Psoas muscle (tissue), 8 donors: ENCODE measurements around the gene CKS1B. TPM values are rescaled to one million over a fixed set of nuclear protein-coding genes. Genes with fewer than 3 reads are reported as not detected.

Source experiments
- ATAC-seq, 4 donors: fragments of 200-7000 bp; cut with Tn5 transposase; one replicate each; pipeline ENCODE4 v1.9.1; 2020; ENCODE audit warnings: moderate library complexity in 3 of 4, mild to moderate bottlenecking in 2 of 4
- DNase-seq, 2 donors: peaks; one replicate each; pipeline ENCODE4 v3.0.0-alpha.2; 2020
- H3K27ac ChIP-seq: fragments of 200-600 bp; one replicate; pipeline ENCODE4 v1.8.0; 2022
- H3K27me3 ChIP-seq, 3 donors: fragments of 200-600 bp in 1 of 3; one replicate each; pipeline versions ENCODE4 v1.6.1 to v1.8.0; 2013 to 2022; ENCODE audit warnings: low read length in 2 of 3, mild to moderate bottlenecking in 2 of 3, moderate library complexity in 1 of 3; ENCODE audit not compliant: insufficient read depth in 3 of 3
- H3K36me3 ChIP-seq, 2 donors: fragments of 200-600 bp in 1 of 2; one replicate each; pipeline versions ENCODE4 v1.6.1 to v1.8.0; 2013 to 2022; ENCODE audit warnings: low read depth in 1 of 2, mild to moderate bottlenecking in 1 of 2, moderate library complexity in 1 of 2; ENCODE audit not compliant: insufficient read depth in 1 of 2
- H3K4me1 ChIP-seq: fragments of 200-600 bp; one replicate; pipeline ENCODE4 v1.8.0; 2022
- H3K4me3 ChIP-seq: fragments of 200-600 bp; one replicate; pipeline ENCODE4 v1.8.0; 2022; ENCODE audit warnings: mild to moderate bottlenecking
- H3K9me3 ChIP-seq: fragments of 200-600 bp; one replicate; pipeline ENCODE4 v1.8.0; 2022
- WGBS, 3 donors: extraction: QIAGEN DNeasy Blood & Tissue Kit; methylation state at CpG; one replicate each; pipeline versions ENCODE4 v1.1.6 to v1.1.7; 2013; 5-methylcytosine and 5-hydroxymethylcytosine counted together
- intact Hi-C, 2 donors: fragments of 100-400 bp; cut with DNase I; formaldehyde crosslinking; loops; one replicate each; pipeline versions ENCODE4 v1.11.0 to v1.14.2; 2022
- polyA plus RNA-seq, 3 donors: library from polyadenylated mRNA; stranded (reverse); fragments of 200-250 nt; gene quantifications; one replicate each; pipeline ENCODE4 v1.2.3, GENCODE V29; 2013
- total RNA-seq, 4 donors: library from RNA; stranded (reverse); fragmentation: NEBNext Ultra II Directional in 2 of 4; extraction: Animal tissue kit (Norgen Biotek cat#: 25700) in 2 of 4; gene quantifications; one replicate each; pipeline versions ENCODE4 v1.2.1 to v1.2.4, GENCODE V29; 2021 to 2023
- TF ChIP-seq, protein P1 (sequence below): fragments of 200-600 bp; IDR thresholded peaks from one replicate; pipeline ENCODE4 v1.8.0; 2022; ENCODE audit warnings: antibody characterized with exemption
- donor health status: healthy with polysubstance abuse.
- donor health status: DM: no; HTN: no; CAD: no; lungs with moderate emphysema.
- donor health status: Bipolar disorder and iron deficiency.
- donor health status: healthy.
- donor health status: DM: yes; HTN: yes; CAD: no.
- donor health status: DM: no; HTN: no; CAD: no.
- donor health status: DM: no; HTN: no; CAD: no.
- donor health status: DM: yes; HTN: yes; CAD: no.

Gene CKS1B
- total and polyA plus RNA-seq, 7 donors: 5.5 to 48.1 (median 12.1) TPM

DNA sequence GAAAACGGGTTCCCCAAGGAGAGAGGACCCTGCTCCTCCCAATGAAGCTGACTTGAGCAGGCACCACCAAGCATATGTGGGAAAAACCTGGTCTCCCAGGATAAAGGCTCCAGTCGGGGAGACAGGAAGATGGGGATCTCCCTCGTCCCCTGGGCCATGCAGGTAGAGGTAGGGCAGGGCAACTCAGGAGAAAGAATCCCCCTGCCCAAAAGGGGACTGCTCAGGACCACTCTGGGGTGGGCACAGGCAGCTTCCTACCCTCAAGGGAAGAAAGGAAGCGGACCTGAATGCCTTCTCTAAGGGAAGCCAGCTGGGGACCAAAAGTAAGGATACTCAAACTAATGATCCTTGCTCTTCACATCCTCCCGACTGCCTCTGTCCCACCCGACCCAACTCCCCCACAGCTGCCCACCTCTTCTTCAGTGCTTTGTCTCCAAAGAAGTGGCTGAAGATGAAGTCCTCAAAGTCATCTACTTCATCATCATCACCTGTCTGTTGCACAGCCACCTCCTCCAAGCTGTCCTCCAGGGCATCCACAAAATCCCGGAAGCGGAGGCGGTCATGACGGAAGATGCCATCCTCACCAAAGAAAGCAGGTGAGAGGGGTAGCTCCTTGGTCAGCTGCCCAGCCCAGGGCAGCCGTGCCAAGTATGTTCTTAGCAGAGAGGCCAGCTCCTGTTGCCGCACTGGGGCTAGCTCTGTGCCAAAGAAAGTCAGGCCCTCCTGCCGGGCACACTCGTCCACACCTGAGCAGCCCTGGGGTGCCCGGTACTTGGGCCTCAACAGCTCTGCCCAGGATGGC lies 29.1 kb upstream of the CKS1B start:
- Histone ChIP-seq H3K27ac (peak overlapping the region; percentile 4), H3K36me3 (peaks cover 3 to 65% of the 10 kb centered on the region in 2 donors), H3K4me1 (peaks cover 7% of the 10 kb centered on the region), H3K9me3 (no peaks in the 10 kb centered on the region), H3K27me3 (no peaks in the 10 kb centered on the region), H3K4me3 (no peak overlapping the region)
- intact Hi-C loops: no loop called here
- 66 to 77% (median 71%) methylated on average over 15 of the region's 15 CpGs for whole genome bisulfite sequencing, 3 donors
- DNase-seq (peak in 1 of 2 donors; percentile 43), ATAC-seq (no peak)
- TF ChIP-seq, protein P1, sequence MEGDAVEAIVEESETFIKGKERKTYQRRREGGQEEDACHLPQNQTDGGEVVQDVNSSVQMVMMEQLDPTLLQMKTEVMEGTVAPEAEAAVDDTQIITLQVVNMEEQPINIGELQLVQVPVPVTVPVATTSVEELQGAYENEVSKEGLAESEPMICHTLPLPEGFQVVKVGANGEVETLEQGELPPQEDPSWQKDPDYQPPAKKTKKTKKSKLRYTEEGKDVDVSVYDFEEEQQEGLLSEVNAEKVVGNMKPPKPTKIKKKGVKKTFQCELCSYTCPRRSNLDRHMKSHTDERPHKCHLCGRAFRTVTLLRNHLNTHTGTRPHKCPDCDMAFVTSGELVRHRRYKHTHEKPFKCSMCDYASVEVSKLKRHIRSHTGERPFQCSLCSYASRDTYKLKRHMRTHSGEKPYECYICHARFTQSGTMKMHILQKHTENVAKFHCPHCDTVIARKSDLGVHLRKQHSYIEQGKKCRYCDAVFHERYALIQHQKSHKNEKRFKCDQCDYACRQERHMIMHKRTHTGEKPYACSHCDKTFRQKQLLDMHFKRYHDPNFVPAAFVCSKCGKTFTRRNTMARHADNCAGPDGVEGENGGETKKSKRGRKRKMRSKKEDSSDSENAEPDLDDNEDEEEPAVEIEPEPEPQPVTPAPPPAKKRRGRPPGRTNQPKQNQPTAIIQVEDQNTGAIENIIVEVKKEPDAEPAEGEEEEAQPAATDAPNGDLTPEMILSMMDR: no peak

DNA sequence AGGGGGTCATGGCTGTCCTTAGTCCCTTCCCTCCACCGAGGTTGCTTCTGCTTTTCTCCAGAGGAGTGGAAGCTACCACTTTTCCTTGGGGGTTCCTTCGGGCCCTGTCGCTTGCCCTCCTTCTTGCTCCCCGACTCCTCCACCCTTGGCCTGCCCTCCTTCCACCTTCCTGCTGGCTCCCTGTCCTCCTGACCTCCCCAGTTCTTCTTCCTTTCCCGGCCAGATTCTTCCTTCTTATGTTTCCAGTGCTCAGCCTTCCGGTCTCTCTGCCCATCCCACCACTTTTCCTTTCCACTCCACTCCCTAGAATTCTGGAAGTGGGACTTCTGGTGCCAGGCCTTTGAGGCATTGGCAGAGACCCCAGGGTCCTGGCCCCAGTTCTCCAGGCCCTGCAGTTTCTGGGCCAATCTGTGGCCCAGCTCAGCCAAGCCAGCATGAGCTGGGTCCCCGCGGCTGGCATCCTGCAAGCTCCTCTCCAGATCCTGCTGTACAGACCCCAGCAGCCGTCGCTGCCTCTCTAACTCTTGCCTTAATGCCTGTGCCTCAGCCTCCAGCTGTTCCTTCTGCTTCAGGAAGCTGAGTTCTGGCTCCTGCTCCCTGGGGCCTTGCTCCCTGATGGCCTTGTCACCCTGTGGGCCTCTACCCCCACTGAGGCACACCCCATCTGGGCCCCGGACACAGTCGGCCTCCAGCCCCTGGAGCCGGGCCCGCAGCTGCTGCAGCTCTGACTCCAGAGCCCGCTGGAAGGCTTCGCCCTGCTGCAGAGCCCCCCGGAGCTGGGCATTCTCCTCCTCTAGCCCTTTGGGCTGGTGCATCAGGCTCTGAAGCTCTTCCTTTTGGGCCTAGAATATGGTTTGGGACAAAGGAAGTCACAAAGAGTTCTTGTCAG lies 28.3 kb upstream of the CKS1B start:
- no peak overlapping the region for H3K4me3 ChIP-seq
- H3K9me3 ChIP-seq: no peaks in the 10 kb centered on the region
- WGBS, 3 donors: 59 to 71% (median 66%) methylated on average over 17 of the region's 17 CpGs
- intact Hi-C loops: no loop called here
- peaks cover 7% of the 10 kb centered on the region for H3K4me1 ChIP-seq
- H3K27me3 ChIP-seq: no peaks in the 10 kb centered on the region
- H3K36me3 ChIP-seq: peaks cover 3 to 73% of the 10 kb centered on the region in 2 donors
- H3K27ac ChIP-seq: peak overlapping the region; percentile 27
- TF ChIP-seq, protein P1: no peak
- DNase-seq (peak in 1 of 2 donors; percentile 46), ATAC-seq (no peak)

DNA sequence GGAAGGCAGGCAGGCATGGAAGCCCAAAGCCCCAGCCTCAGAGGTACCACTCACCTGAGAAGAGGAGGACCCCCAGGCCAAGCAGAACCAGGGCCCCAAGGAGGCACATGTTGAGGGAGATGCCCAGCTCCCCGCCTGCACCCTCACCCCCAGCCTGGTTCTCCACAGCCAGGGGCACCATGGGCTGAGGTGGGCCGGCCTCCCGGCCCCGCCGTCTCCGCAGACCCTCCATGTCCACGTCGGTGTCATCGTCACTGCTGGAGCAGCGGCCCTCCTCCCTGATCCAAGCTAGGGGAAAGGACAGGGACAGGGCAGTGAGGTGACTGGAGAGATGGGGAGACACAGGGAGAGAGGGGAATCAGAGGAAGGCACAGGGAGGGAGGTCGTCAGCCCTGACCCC lies 26.4 kb upstream of the CKS1B start:
- no peak for DNase-seq
- ATAC-seq: no peak
- intact Hi-C loops: no loop called here
- Histone ChIP-seq H3K4me1 (peaks cover 21% of the 10 kb centered on the region), H3K9me3 (no peaks in the 10 kb centered on the region), H3K4me3 (no peak overlapping the region), H3K27me3 (no peaks in the 10 kb centered on the region), H3K27ac (no peak overlapping the region), H3K36me3 (peaks cover 3 to 71% of the 10 kb centered on the region in 2 donors)
- WGBS, 3 donors: 93 to 94% (median 93%) methylated on average over 11 of the region's 11 CpGs
- TF ChIP-seq, protein P1: no peak

DNA sequence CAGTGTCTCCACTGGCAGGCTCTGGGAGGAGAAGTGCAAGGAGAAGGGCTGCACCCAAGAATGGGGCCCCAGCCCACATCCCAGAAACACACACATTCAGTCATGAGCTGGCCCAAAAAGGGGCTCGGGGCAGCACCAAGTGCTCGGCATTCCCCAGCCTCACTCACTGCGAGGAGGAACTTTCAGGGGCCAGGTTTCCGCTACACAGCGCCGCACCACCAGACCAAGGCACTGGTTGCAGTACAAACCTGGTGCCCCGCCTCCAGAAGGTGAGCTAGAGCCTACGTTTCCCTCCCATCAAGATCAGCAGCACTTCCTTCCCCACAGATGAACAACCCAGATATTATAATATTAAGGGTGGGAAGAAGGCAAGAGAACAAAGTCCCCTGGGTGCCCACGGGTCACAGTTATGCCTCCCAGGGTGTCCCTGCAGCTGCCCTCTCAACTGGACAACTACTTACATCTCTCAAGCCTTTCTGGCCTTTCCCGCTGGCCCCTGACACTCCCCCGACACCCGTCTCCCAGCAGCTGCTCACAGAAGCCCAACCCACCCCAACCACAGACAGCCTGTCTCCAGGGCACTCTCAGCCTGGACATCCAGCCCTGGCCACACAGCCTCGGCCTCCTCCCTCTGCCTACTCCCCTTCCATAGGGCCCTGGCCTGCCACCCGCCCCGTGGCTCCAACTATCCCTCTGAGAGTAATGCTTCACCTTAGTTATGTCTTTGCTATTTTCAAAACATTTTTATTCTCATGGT lies 22.4 kb upstream of the CKS1B start:
- Histone ChIP-seq H3K4me3 (peak overlapping the region; percentile 71), H3K4me1 (peaks cover 42% of the 10 kb centered on the region), H3K9me3 (no peaks in the 10 kb centered on the region), H3K27ac (peak overlapping the region; percentile 88), H3K27me3 (no peaks in the 10 kb centered on the region), H3K36me3 (peaks cover 0 to 42% of the 10 kb centered on the region in 2 donors)
- intact Hi-C loops: loop anchor here in 1 of 2 donors (5.0 kb wide), 1 partner anchor 110 kb away; the partner anchor contains the start of gene EFNA4
- TF ChIP-seq, protein P1: no peak
- 58 to 64% (median 59%) methylated on average over 15 of the region's 15 CpGs for WGBS, 3 donors
- DNase-seq: peak in 1 of 2 donors; percentile 51
- no peak for ATAC-seq
